AG04449 (cell line): ENCODE results near the gene ALK.

Source experiments
- CTCF ChIA-PET: fragments of 350-600 bp; formaldehyde crosslinking; extraction: SDS; loops from one replicate; lab custom pipeline; 2021; ENCODE audit warnings: antibody characterized with exemption; lab: Yijun Ruan, JAX
- POLR2A ChIA-PET: fragments of 400-600, 350-600 bp; formaldehyde crosslinking; extraction: SDS; loops from one replicate; lab custom pipeline; 2020; ENCODE audit warnings: antibody characterized with exemption, inconsistent platforms; lab: Yijun Ruan, JAX
- DNase-seq: peaks from one replicate; pipeline ENCODE4 v3.0.0-alpha.2; 2010; ENCODE audit warnings: low read depth, low spot score
- H3K4me3 ChIP-seq: 2 replicates; pipeline ENCODE4 v1.5.1; 2011; ENCODE audit warnings: low read depth, mild to moderate bottlenecking, control low read depth, low read length
- CTCF ChIP-seq: IDR thresholded peaks from one replicate; pipeline ENCODE4 v1.5.1; 2011; ENCODE audit warnings: mild to moderate bottlenecking, moderate library complexity, low read length, control low read depth, inconsistent platforms; ENCODE audit not compliant: insufficient read depth; ENCODE audit errors: missing control alignments

The ALK gene

GRCh38 chr2:29699045-29699444, 222.3 kb downstream of the ALK start:
- DNase-seq, result no peak
- no peak for TF ChIP-seq CTCF
- ChIA-PET POLR2A (no interaction called here), CTCF (no interaction called here)
- no peak overlapping the region for H3K4me3 ChIP-seq

GRCh38 chr2:29698216-29698615, 223.2 kb downstream of the ALK start:
- CTCF ChIA-PET, result no interaction called here
- no peak for TF ChIP-seq CTCF

GRCh38 chr2:29697715-29698114, 223.7 kb downstream of the ALK start:
- no peak overlapping the region for H3K4me3 ChIP-seq
- ChIA-PET POLR2A (no interaction called here), CTCF (no interaction called here)
- TF ChIP-seq CTCF, result no peak
- DNase-seq, result no peak

More at GRCh38 chr2:29698216-29698615, 223.2 kb downstream of the ALK start:
- H3K4me3 ChIP-seq, result no peak overlapping the region
- POLR2A ChIA-PET, result no interaction called here
- no peak for DNase-seq

- DNase-seq, result no peak
- CTCF ChIA-PET, result no interaction called here
- H3K4me3 ChIP-seq, result no peak overlapping the region
- TF ChIP-seq CTCF, result no peak
- POLR2A ChIA-PET, result no interaction called here
Measured at GRCh38 chr2:29697181-29697580, 224.2 kb downstream of the ALK start.

DNA sequence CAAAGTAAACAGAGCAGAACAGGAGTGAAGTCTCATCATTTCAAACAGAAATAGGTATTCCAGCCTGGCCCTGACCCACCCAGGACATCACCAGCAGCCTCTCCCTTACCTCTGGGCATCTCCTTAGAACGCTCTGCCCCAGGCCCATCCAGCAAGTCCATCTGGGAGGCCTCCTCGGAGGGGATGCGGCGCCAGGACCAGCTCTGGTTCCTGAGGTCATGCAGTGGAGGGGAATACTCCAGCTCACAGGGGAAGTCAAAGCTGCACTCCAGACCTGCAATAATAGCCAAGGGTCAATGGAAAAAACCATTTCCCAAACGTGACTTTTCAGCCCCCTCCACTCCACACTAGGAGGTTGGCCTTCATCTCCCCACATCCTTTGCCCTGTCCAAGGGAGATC, 226.6 kb downstream of the ALK start:
- CTCF ChIA-PET, result no interaction called here
- POLR2A ChIA-PET, result no interaction called here
- H3K4me3 ChIP-seq, result no peak overlapping the region
- no peak for TF ChIP-seq CTCF
- no peak for DNase-seq

- no peak overlapping the region for H3K4me3 ChIP-seq
- no peak for TF ChIP-seq CTCF
- ChIA-PET CTCF (no interaction called here), POLR2A (no interaction called here)
- no peak for DNase-seq
Measured at GRCh38 chr2:29691391-29691950, 229.9 kb downstream of the ALK start.
